H1 (cell line): ENCODE data around the gene BCL2L12. TPM values are rescaled to one million over a fixed set of nuclear protein-coding genes. Genes with fewer than 3 reads are reported as not detected.
A peak's percentile ranks its signal among the peaks of the same experiment; 100 is the strongest.

Experiments
- CTCF ChIA-PET: fragments of 300-600 bp; sonication (Branson Sonifier 250); formaldehyde crosslinking; loops from one replicate; lab custom pipeline; 2021; ENCODE audit not compliant: partially characterized antibody; lab: Charles Lee
- POLR2A ChIA-PET: fragments of 300-600 bp; sonication (Branson Sonifier 250); formaldehyde crosslinking; loops from one replicate; lab custom pipeline; 2021; ENCODE audit warnings: inconsistent platforms; ENCODE audit not compliant: partially characterized antibody; lab: Charles Lee
- DNase-seq, 2 experiments: peaks; one replicate each; pipeline versions ENCODE4 v3.0.0 to v3.0.0-alpha.2; 2010 to 2022; ENCODE audit warnings: low spot score in 2 of 2, low read depth in 1 of 2, mixed read lengths in 1 of 2
- FAIRE-seq: peaks from 2 replicates; lab custom pipeline; 2011; peaks lifted over from hg19 to GRCh38; lab: Jason Lieb, UNC
- H2AFZ ChIP-seq: 2 replicates; pipeline ENCODE4 v1.8.1; 2012; ENCODE audit warnings: low read length, inconsistent platforms
- H2AK5ac ChIP-seq: 2 replicates; pipeline ENCODE4 v1.6.1; 2013; ENCODE audit warnings: low read depth, low read length
- H2BK120ac ChIP-seq: replicated peaks from 2 replicates; pipeline ENCODE3; 2013; ENCODE audit warnings: low read depth, low read length, inconsistent platforms
- H2BK12ac ChIP-seq: 2 replicates; pipeline ENCODE4 v1.6.1; 2013; ENCODE audit warnings: low read depth, low read length
- H2BK15ac ChIP-seq: 2 replicates; pipeline ENCODE4 v1.6.1; 2013; ENCODE audit warnings: low read length
- H2BK20ac ChIP-seq: 2 replicates; pipeline ENCODE4 v1.6.1; 2013; ENCODE audit warnings: low read length
- H2BK5ac ChIP-seq: 2 replicates; pipeline ENCODE4 v1.6.1; 2013; ENCODE audit warnings: low read depth, low read length
- H3K14ac ChIP-seq: 2 replicates; pipeline ENCODE4 v1.6.1; 2013; ENCODE audit warnings: inconsistent platforms; ENCODE audit not compliant: insufficient read length
- H3K18ac ChIP-seq: 2 replicates; pipeline ENCODE4 v1.6.1; 2013; ENCODE audit warnings: low read length; ENCODE audit errors: extremely low read depth
- H3K23ac ChIP-seq: 2 replicates; pipeline ENCODE4 v1.6.1; 2013; ENCODE audit warnings: inconsistent platforms; ENCODE audit not compliant: insufficient read length
- H3K23me2 ChIP-seq: 2 replicates; pipeline ENCODE4 v1.6.1; 2013; ENCODE audit warnings: low read depth, low read length
- H3K27ac ChIP-seq: 2 replicates; pipeline ENCODE4 v1.6.1; 2011; ENCODE audit warnings: low read depth, low read length, inconsistent platforms
- H3K27me3 ChIP-seq, 4 experiments: replicated peaks in 1 of 4; 1 replicate in 1 of 4; 2 replicates in 3 of 4; pipeline versions ENCODE4 v1.6.1 to v1.8.1; 2011 to 2013; ENCODE audit warnings: low read length in 3 of 4, mild to moderate bottlenecking in 3 of 4, inconsistent platforms in 2 of 4, mixed read lengths in 2 of 4, moderate library complexity in 1 of 4; ENCODE audit not compliant: control insufficient read depth in 3 of 4, insufficient read depth in 3 of 4; ENCODE audit errors: extremely low read depth in 1 of 4
- H3K36me3 ChIP-seq, 4 experiments: 2 replicates each; pipeline versions ENCODE4 v1.6.1 to v1.8.1; 2011 to 2013; ENCODE audit warnings: mild to moderate bottlenecking in 4 of 4, low read length in 3 of 4, moderate library complexity in 2 of 4, control low read depth in 1 of 4, inconsistent platforms in 1 of 4; ENCODE audit not compliant: insufficient read depth in 4 of 4, control insufficient read depth in 2 of 4
- H3K4ac ChIP-seq: replicated peaks from 2 replicates; pipeline ENCODE3; 2013; ENCODE audit warnings: low read length, low read depth, mixed read lengths, inconsistent platforms; ENCODE audit not compliant: insufficient read length
- H3K4me1 ChIP-seq, 4 experiments: replicated peaks in 1 of 4; 1 replicate in 1 of 4; 2 replicates in 3 of 4; pipeline versions ENCODE4 v1.6.1 to v1.8.1; 2011 to 2013; ENCODE audit warnings: low read length in 3 of 4, inconsistent platforms in 2 of 4, mixed read lengths in 1 of 4; ENCODE audit not compliant: insufficient read depth in 4 of 4, control insufficient read depth in 3 of 4
- H3K4me2 ChIP-seq, 2 experiments: 2 replicates each; pipeline versions ENCODE4 v1.6.1 to v1.8.1; 2011 to 2013; ENCODE audit warnings: low read depth in 2 of 2, low read length in 2 of 2, control low read depth in 1 of 2, inconsistent platforms in 1 of 2, mild to moderate bottlenecking in 1 of 2; ENCODE audit not compliant: insufficient read depth in 1 of 2
- H3K4me3 ChIP-seq, 4 experiments: fragments of 200-600, 300-600 bp in 1 of 4; sonication (generic), shearing (Covaris generic), sonication (Bioruptor Twin) in 1 of 4; 2 replicates each; pipeline versions ENCODE4 v1.5.1 to v1.8.1; 2011 to 2016; ENCODE audit warnings: low read length in 4 of 4, low read depth in 3 of 4, control low read depth in 2 of 4, inconsistent platforms in 2 of 4, mild to moderate bottlenecking in 2 of 4, mixed read lengths in 1 of 4, moderate library complexity in 1 of 4; ENCODE audit not compliant: insufficient read depth in 2 of 4; ENCODE audit errors: extremely low read depth in 1 of 4
- H3K56ac ChIP-seq: replicated peaks from 2 replicates; pipeline ENCODE3; 2013; ENCODE audit warnings: low read depth, mild to moderate bottlenecking, mixed read lengths, low read length, inconsistent platforms; ENCODE audit not compliant: insufficient read length
- H3K79me1 ChIP-seq: 2 replicates; pipeline ENCODE4 v1.6.1; 2013; ENCODE audit warnings: low read depth, low read length, control low read depth
- H3K79me2 ChIP-seq, 2 experiments: 2 replicates each; pipeline versions ENCODE4 v1.6.1 to v1.8.1; 2012 to 2013; ENCODE audit warnings: low read length in 2 of 2, mild to moderate bottlenecking in 2 of 2, inconsistent platforms in 1 of 2; ENCODE audit not compliant: insufficient read depth in 2 of 2, control insufficient read depth in 1 of 2
- H3K9ac ChIP-seq, 4 experiments: replicated peaks in 1 of 4; 1 replicate in 1 of 4; 2 replicates in 3 of 4; pipeline versions ENCODE4 v1.6.1 to v1.8.1; 2011 to 2013; ENCODE audit warnings: low read depth in 3 of 4, low read length in 3 of 4, control low read depth in 2 of 4, mild to moderate bottlenecking in 2 of 4, moderate library complexity in 2 of 4, inconsistent platforms in 1 of 4; ENCODE audit errors: extremely low read depth in 1 of 4
- H3K9me3 ChIP-seq, 2 experiments: 2 replicates each; pipeline versions ENCODE4 v1.6.1 to v1.8.1; 2012 to 2013; ENCODE audit warnings: mild to moderate bottlenecking in 2 of 2, moderate library complexity in 2 of 2, control low read depth in 1 of 2, inconsistent platforms in 1 of 2, low read depth in 1 of 2, low read length in 1 of 2, mixed read lengths in 1 of 2; ENCODE audit not compliant: insufficient read depth in 2 of 2
- H4K20me1 ChIP-seq, 2 experiments: replicated peaks in 1 of 2; 2 replicates each; pipeline versions ENCODE3 to v1.8.1; 2011 to 2013; ENCODE audit warnings: inconsistent platforms in 2 of 2, low read length in 2 of 2, mild to moderate bottlenecking in 1 of 2; ENCODE audit not compliant: insufficient read depth in 2 of 2, control insufficient read depth in 1 of 2
- H4K5ac ChIP-seq: 2 replicates; pipeline ENCODE4 v1.6.1; 2013; ENCODE audit warnings: low read length, low read depth, mixed read lengths, inconsistent platforms; ENCODE audit not compliant: insufficient read length
- H4K8ac ChIP-seq: 2 replicates; pipeline ENCODE4 v1.8.0; 2013; ENCODE audit warnings: mild to moderate bottlenecking, moderate library complexity, low read length, inconsistent platforms; ENCODE audit not compliant: insufficient read depth; ENCODE audit errors: extremely low read depth
- H4K91ac ChIP-seq: replicated peaks from 2 replicates; pipeline ENCODE3; 2013; ENCODE audit warnings: low read length, mixed read lengths, inconsistent platforms; ENCODE audit not compliant: insufficient read length
- ATF2 ChIP-seq: IDR thresholded peaks from 2 replicates; pipeline ENCODE4 v1.6.1; 2012; ENCODE audit warnings: low read length, inconsistent platforms
- E2F6 ChIP-seq: IDR thresholded peaks from 2 replicates; pipeline ENCODE4 v1.6.1; 2012; ENCODE audit warnings: inconsistent platforms
- KDM4A ChIP-seq: IDR thresholded peaks from one replicate; pipeline ENCODE4 v1.7.1; 2012; ENCODE audit warnings: low read depth, mild to moderate bottlenecking, moderate library complexity, low read length, inconsistent platforms; ENCODE audit not compliant: severe bottlenecking
- RBBP5 ChIP-seq: IDR thresholded peaks from 2 replicates; pipeline ENCODE4 v1.7.1; 2012; ENCODE audit warnings: low read depth, mild to moderate bottlenecking, inconsistent platforms, low read length, moderate library complexity, borderline replicate concordance
- WGBS, 2 experiments: shearing (Covaris generic) in 1 of 2; methylation state at CpG; one replicate each; pipeline versions ENCODE4 v1.1.6 to v1.1.7; 2013 to 2015; ENCODE audit warnings: low lambda C conversion rate in 2 of 2, mixed read lengths in 2 of 2, inconsistent platforms in 1 of 2, low coverage in 1 of 2, missing lambda C conversion rate in 1 of 2; ENCODE audit not compliant: insufficient replicate concordance in 2 of 2, insufficient coverage in 1 of 2, insufficient read length in 1 of 2; ENCODE audit errors: extremely low coverage in 1 of 2, missing lambda C conversion rate in 1 of 2; 5-methylcytosine and 5-hydroxymethylcytosine counted together
- polyA plus RNA-seq, 7 experiments: library from polyadenylated mRNA; depleted of rRNA in 3 of 7; stranded (reverse) in 5 of 7; unstranded in 2 of 7; fragments of >200 nt in 5 of 7; fragments of 200-250 nt in 2 of 7; gene quantifications; 1 replicate in 5 of 7; 2 replicates in 1 of 7; 4 replicates in 1 of 7; pipeline versions ENCODE4 v1.2.1 to v1.2.3, GENCODE V29; 2011 to 2013; ENCODE audit warnings: missing spikeins in 2 of 7, mixed read lengths in 2 of 7
- total RNA-seq: library from RNA; stranded (reverse); fragmentation: NEBNext Ultra II Directional; extraction: Animal tissue kit (Norgen Biotek cat#: 25700); gene quantifications from 2 replicates; pipeline ENCODE4 v1.2.1, GENCODE V29; 2021

BCL2L12 gene
- total and polyA plus RNA-seq, 2 of the 8 experiments (the other 6 are each of a cell fraction or from before 2014, with no cell fraction given) = 126 to 209 TPM

GRCh38 chr19:49690079-49690655 is 24.4 kb downstream of the BCL2L12 start:
- Histone ChIP-seq H2BK5ac (peak overlapping the region; percentile 84), H3K4me3 (peak overlapping the region; percentile 88 to 94 (median 92)), H4K5ac (no peak overlapping the region), H3K4ac (peak overlapping the region; percentile 94)
- 0 out of 2 replicates have a peak, but pooled peaks have one; percentile 8 for TF ChIP-seq ATF2
- TF ChIP-seq KDM4A = peak; percentile 49
- TF ChIP-seq E2F6 = 0 out of 2 replicates have a peak, but pooled peaks have one; percentile 20
- no peak for TF ChIP-seq RBBP5
- TF ChIP-seq, all 59 proteins: peak for 3
- H3K79me1 ChIP-seq = peaks cover 6% of the 10 kb centered on the region; the same call in 1 of the 2 replicates
- peaks cover 20% of the 10 kb centered on the region for H3K23me2 ChIP-seq
- ChIA-PET POLR2A (interaction anchor here (0.5 to 12.2 kb wide), 38 partner anchors 10 to 194 kb away, joined by 3 to 168 read pairs (median 4); partner anchors contain the start of genes AKT1S1, AP2A1, BCL2L12 and FUZ), CTCF (interaction anchor here (0.6 to 3.4 kb wide), 12 partner anchors 9 to 160 kb away, joined by 3 to 11 read pairs (median 4); partner anchors contain the start of genes IRF3 and PTOV1)
- H2AFZ ChIP-seq = no peak overlapping the region
- DNase-seq (no peak), FAIRE-seq (no peak)
- no peak overlapping the region for H3K14ac ChIP-seq
- H3K4me2 ChIP-seq = peak overlapping the region; percentile 93 to 99
- peaks cover 0 to 12% of the 10 kb centered on the region in 2 experiments; a peak in 1 of 4 replicates for H3K79me2 ChIP-seq
- peak overlapping the region; percentile 72; the same call in 1 of the 2 replicates for H2BK15ac ChIP-seq
- H4K20me1 ChIP-seq = peaks cover 7 to 25% of the 10 kb centered on the region in 2 experiments
- no peaks in the 10 kb centered on the region for H3K27me3 ChIP-seq
- H3K4me1 ChIP-seq = peaks cover 0 to 25% (median 13%) of the 10 kb centered on the region in 4 experiments; a peak in 6 of 7 replicates
- H3K27ac ChIP-seq = peak overlapping the region; percentile 57; the same call in 1 of the 2 replicates
- H3K9ac ChIP-seq = peak overlapping the region; percentile 52 to 91 (median 84)
- no peak overlapping the region for H3K23ac ChIP-seq
- 0 out of 2 replicates have a peak overlapping the region, but pooled peaks have one; percentile 60 for H2BK12ac ChIP-seq
- H2BK120ac ChIP-seq = peak overlapping the region; percentile 10
- H4K8ac ChIP-seq = no peak overlapping the region
- WGBS, 2 experiments = 2% methylated on average over 39 of the region's 39 CpGs; no CpG with 5 or more reads in 1 of the 2 experiments
- H2BK20ac ChIP-seq = no peak overlapping the region
- peaks cover 10 to 31% (median 18%) of the 10 kb centered on the region in 4 experiments for H3K36me3 ChIP-seq
- peak overlapping the region; percentile 68 for H3K18ac ChIP-seq
- H2AK5ac ChIP-seq = no peak overlapping the region; the same call in 1 of the 2 replicates
- no peak overlapping the region for H4K91ac ChIP-seq
- no peaks in the 10 kb centered on the region for H3K9me3 ChIP-seq
- H3K56ac ChIP-seq = peak overlapping the region; percentile 63
